Gastroesophageal sphincter (tissue), 4 donors: ENCODE results near the gene NIPA2. TPM values are rescaled to one million over a fixed set of nuclear protein-coding genes. Genes with fewer than 3 reads are reported as not detected.

Source experiments
- ATAC-seq: fragments of 150-250 bp; one replicate; pipeline ENCODE4 v1.9.1; 2016; ENCODE audit warnings: mild to moderate bottlenecking, moderate library complexity
- H3K27ac ChIP-seq, 4 donors: fragments of 200-600 bp; sonication (generic) in 3 of 4; 1 replicate in 3 of 4; 2 replicates in 1 of 4; pipeline ENCODE4 v1.5.1; 2016 to 2019
- H3K27me3 ChIP-seq: fragments of 200-600 bp; sonication (generic); one replicate; pipeline ENCODE4 v1.5.1; 2019
- H3K36me3 ChIP-seq, 2 donors: fragments of 200-600 bp; sonication (generic); one replicate each; pipeline ENCODE4 v1.5.1; 2019; ENCODE audit warnings: control low read depth in 1 of 2
- H3K4me1 ChIP-seq, 3 donors: fragments of 200-600 bp; sonication (generic); 1 replicate in 2 of 3; 2 replicates in 1 of 3; pipeline ENCODE4 v1.5.1; 2016 to 2019; ENCODE audit warnings: control low read depth in 2 of 3
- H3K4me3 ChIP-seq, 2 donors: fragments of 200-600 bp; sonication (generic); one replicate each; pipeline ENCODE4 v1.5.1; 2019; ENCODE audit warnings: mild to moderate bottlenecking in 1 of 2, moderate library complexity in 1 of 2
- H3K9me3 ChIP-seq, 3 donors: fragments of 200-600 bp; sonication (generic); one replicate each; pipeline ENCODE4 v1.5.1; 2017 to 2019; ENCODE audit warnings: control low read depth in 2 of 3
- CTCF ChIP-seq, 4 experiments: fragments of 200-600 bp in 2 of 4; fragments of 450-650 bp in 2 of 4; sonication (generic) in 1 of 4; IDR thresholded peaks; one replicate each; pipeline ENCODE4 v1.5.1; 2017 to 2019; ENCODE audit warnings: antibody characterized with exemption in 4 of 4, mild to moderate bottlenecking in 2 of 4, moderate library complexity in 2 of 4
- EP300 ChIP-seq: sonication (generic); formaldehyde crosslinking; IDR thresholded peaks from one replicate; pipeline ENCODE4 v1.6.1; 2017; ENCODE audit warnings: antibody characterized with exemption, mild to moderate bottlenecking
- POLR2A ChIP-seq, 2 donors: fragments of 450-650 bp; IDR thresholded peaks; one replicate each; pipeline ENCODE4 v1.6.1; 2017; ENCODE audit warnings: antibody characterized with exemption in 2 of 2, mild to moderate bottlenecking in 2 of 2, moderate library complexity in 1 of 2
- POLR2AphosphoS5 ChIP-seq: sonication (generic); formaldehyde crosslinking; IDR thresholded peaks from one replicate; pipeline ENCODE4 v1.6.1; 2017; ENCODE audit warnings: antibody characterized with exemption
- WGBS, 2 donors: methylation state at CpG; one replicate each; pipeline ENCODE4 v1.1.5; 2018; ENCODE audit warnings: low coverage in 1 of 2; 5-methylcytosine and 5-hydroxymethylcytosine counted together
- total RNA-seq, 4 donors: library from RNA; depleted of rRNA; stranded (reverse); fragments of >200 nt; gene quantifications; one replicate each; pipeline ENCODE4 v1.1.0, GENCODE V29; 2016

The NIPA2 gene
- total RNA-seq, 4 donors from 2014 or later: 37.0 to 42.5 (median 40.2) TPM

DNA sequence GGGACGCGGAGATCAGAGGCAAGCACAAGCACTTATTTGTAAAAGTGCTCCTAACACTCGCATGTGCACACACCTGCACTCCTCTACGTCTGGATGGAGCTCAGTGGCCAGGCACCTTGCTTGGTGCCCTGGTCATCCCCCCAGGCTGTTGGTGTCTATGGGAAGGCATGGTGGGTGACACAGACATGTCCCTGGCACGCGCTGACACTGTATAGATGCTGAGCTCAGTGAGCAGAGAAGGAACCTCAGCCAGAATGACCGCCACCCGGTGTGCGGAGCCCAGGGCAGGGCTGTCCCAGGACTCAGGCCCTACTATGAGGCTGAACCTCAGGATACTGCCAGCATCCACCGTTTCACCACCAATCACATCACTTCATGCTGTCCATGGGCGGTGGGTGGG is 64.5 kb downstream of the NIPA2 start:
- no peak overlapping the region for H3K4me3 ChIP-seq
- H3K4me1 ChIP-seq: no peaks in the 10 kb centered on the region
- peaks cover 0 to 99% of the 10 kb centered on the region in 2 donors for H3K36me3 ChIP-seq
- no peak for ATAC-seq
- TF ChIP-seq POLR2AphosphoS5 (no peak), EP300 (no peak), CTCF (IDR thresholded peaks at IDR 0.05) (no peak), POLR2A (IDR thresholded peaks at IDR 0.05) (no peak)
- no peaks in the 10 kb centered on the region for H3K27me3 ChIP-seq
- no peaks in the 10 kb centered on the region for H3K9me3 ChIP-seq
- no peak overlapping the region for H3K27ac ChIP-seq
- no CpG with 5 or more reads among the region's 11 CpGs for WGBS, 2 donors

DNA sequence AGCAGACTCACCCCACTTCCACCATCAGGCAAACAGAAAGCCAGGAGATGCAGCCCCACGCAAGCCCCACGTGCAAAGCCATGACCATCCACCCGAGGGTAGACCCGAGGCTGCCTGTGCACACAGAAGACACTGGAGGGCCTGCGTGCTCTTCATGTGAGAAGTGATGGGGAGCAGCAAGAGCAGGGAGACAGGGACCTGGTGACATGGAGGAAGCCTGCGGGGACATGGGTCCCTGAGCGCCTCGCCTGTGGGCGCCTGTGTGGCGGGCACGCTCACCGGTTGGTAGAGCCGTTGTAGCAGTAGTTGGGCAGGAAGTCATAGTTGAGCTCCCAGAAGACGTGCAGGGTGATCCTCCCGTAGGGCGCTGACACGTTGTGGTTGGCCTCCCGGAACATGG is 65.0 kb downstream of the NIPA2 start:
- no peak overlapping the region for H3K27ac ChIP-seq
- no peak overlapping the region for H3K4me3 ChIP-seq
- TF ChIP-seq POLR2A (IDR thresholded peaks at IDR 0.05) (no peak), EP300 (no peak), POLR2AphosphoS5 (no peak), CTCF (IDR thresholded peaks at IDR 0.05) (no peak)
- no peaks in the 10 kb centered on the region for H3K27me3 ChIP-seq
- WGBS, 2 donors: 90 to 97% methylated on average over 4 to 10 of the region's 18 CpGs
- H3K36me3 ChIP-seq: peaks cover 0 to 99% of the 10 kb centered on the region in 2 donors
- no peak for ATAC-seq
- no peaks in the 10 kb centered on the region for H3K4me1 ChIP-seq
- H3K9me3 ChIP-seq: no peaks in the 10 kb centered on the region

- no peak overlapping the region for H3K27ac ChIP-seq
- no peaks in the 10 kb centered on the region for H3K4me1 ChIP-seq
- no peak overlapping the region for H3K4me3 ChIP-seq
- TF ChIP-seq EP300: no peak
- no peak for TF ChIP-seq POLR2A (IDR thresholded peaks at IDR 0.05)
- TF ChIP-seq CTCF (IDR thresholded peaks at IDR 0.05): no peak
- TF ChIP-seq POLR2AphosphoS5: no peak
- H3K36me3 ChIP-seq: peaks cover 0 to 99% of the 10 kb centered on the region in 2 donors
- no peak for ATAC-seq
- H3K9me3 ChIP-seq: no peaks in the 10 kb centered on the region
- WGBS, 2 donors: 80 to 94% methylated on average over 1 to 3 of the region's 19 CpGs
- H3K27me3 ChIP-seq: no peaks in the 10 kb centered on the region
Measured at GRCh38 chr15:22903961-22904534, 65.6 kb downstream of the NIPA2 start.

- Histone ChIP-seq H3K4me3 (no peak overlapping the region), H3K36me3 (peaks cover 0 to 99% of the 10 kb centered on the region in 2 donors), H3K27ac (no peak overlapping the region), H3K4me1 (no peaks in the 10 kb centered on the region), H3K9me3 (no peaks in the 10 kb centered on the region), H3K27me3 (no peaks in the 10 kb centered on the region)
- TF ChIP-seq CTCF (IDR thresholded peaks at IDR 0.05) (no peak), POLR2A (IDR thresholded peaks at IDR 0.05) (no peak), EP300 (no peak), POLR2AphosphoS5 (no peak)
- WGBS, 2 donors: 40 to 50% methylated on average over 3 to 4 of the region's 11 CpGs
- ATAC-seq: no peak
Measured at GRCh38 chr15:22904736-22905135, 66.3 kb downstream of the NIPA2 start.

GRCh38 chr15:22907161-22907950 is 68.9 kb downstream of the NIPA2 start:
- Histone ChIP-seq H3K36me3 (peaks cover 0 to 99% of the 10 kb centered on the region in 2 donors), H3K27me3 (no peaks in the 10 kb centered on the region), H3K4me3 (no peak overlapping the region), H3K4me1 (no peaks in the 10 kb centered on the region), H3K27ac (no peak overlapping the region), H3K9me3 (no peaks in the 10 kb centered on the region)
- WGBS, 2 donors: 93 to 94% methylated on average over 3 to 14 of the region's 16 CpGs
- no peak for ATAC-seq
- no peak for TF ChIP-seq POLR2AphosphoS5
- TF ChIP-seq EP300: no peak
- no peak for TF ChIP-seq CTCF (IDR thresholded peaks at IDR 0.05)
- no peak for TF ChIP-seq POLR2A (IDR thresholded peaks at IDR 0.05)
